ENCODE results near the gene DNAH17.
A peak's percentile ranks its signal among the peaks of the same experiment; 100 is the strongest.
"Not testable (repeated sequence)": the region's sequence is repeated elsewhere in the genome, so short reads cannot be mapped to it uniquely, and the experiment has no call there.

Gene DNAH17

GRCh38 chr17:78474614-78475146 is 102.5 kb downstream of the DNAH17 start:
- DNase-seq = peak; percentile 91

- no peak for DNase-seq
Measured at GRCh38 chr17:78473951-78474613, 103.1 kb downstream of the DNAH17 start.

GRCh38 chr17:78472035-78472905 is 104.9 kb downstream of the DNAH17 start:
- DNase-seq = peak; percentile 86

- DNase-seq = no peak
Measured at GRCh38 chr17:78471635-78472034, 105.6 kb downstream of the DNAH17 start.

GRCh38 chr17:78469443-78469842 is 107.8 kb downstream of the DNAH17 start:
- DNase-seq = no peak

- DNase-seq = no peak
Measured at GRCh38 chr17:78468366-78468765, 108.8 kb downstream of the DNAH17 start.

GRCh38 chr17:78466786-78467715 is 110.1 kb downstream of the DNAH17 start:
- DNase-seq = no peak

GRCh38 chr17:78466109-78466785 is 110.9 kb downstream of the DNAH17 start:
- not testable (repeated sequence) for DNase-seq

- DNase-seq = no peak
Measured at GRCh38 chr17:78462148-78462547, 115.0 kb downstream of the DNAH17 start.

- no peak for DNase-seq
Measured at GRCh38 chr17:78461799-78462053, 115.5 kb downstream of the DNAH17 start.

GRCh38 chr17:78460951-78461798 is 116.0 kb downstream of the DNAH17 start:
- no peak for DNase-seq

GRCh38 chr17:78460176-78460675 is 117.0 kb downstream of the DNAH17 start:
- DNase-seq = no peak

- DNase-seq = no peak
Measured at GRCh38 chr17:78459696-78460095, 117.5 kb downstream of the DNAH17 start.

GRCh38 chr17:78458736-78459335 is 118.4 kb downstream of the DNAH17 start:
- DNase-seq = no peak

- no peak for DNase-seq
Measured at GRCh38 chr17:78458091-78458490, 119.1 kb downstream of the DNAH17 start.

- no peak for DNase-seq
Measured at GRCh38 chr17:78454346-78454745, 122.8 kb downstream of the DNAH17 start.

- DNase-seq = no peak
Measured at GRCh38 chr17:78451753-78452152, 125.4 kb downstream of the DNAH17 start.

- peak; percentile 21 for DNase-seq
Measured at GRCh38 chr17:78450696-78451345, 126.4 kb downstream of the DNAH17 start.

- no peak for DNase-seq
Measured at GRCh38 chr17:78449983-78450595, 127.1 kb downstream of the DNAH17 start.

All from RPMI8226 (cell line).